Activated CD4-positive, alpha-beta memory T cell treated with anti-CD3 and anti-CD28 coated beads for 36 hours (primary cell): ENCODE measurements around the gene ILDR2. TPM values are rescaled to one million over a fixed set of nuclear protein-coding genes. Genes with fewer than 3 reads are reported as not detected.

Source experiments
- CTCF ChIA-PET: fragments of 350-600 bp; sonication (Branson Sonifier 250); formaldehyde crosslinking; loops from one replicate; lab custom pipeline; 2021; ENCODE audit warnings: antibody characterized with exemption, inconsistent platforms; lab: Charles Lee
- POLR2A ChIA-PET: fragments of 350-600 bp; sonication (Branson Sonifier 250); formaldehyde crosslinking; loops from one replicate; lab custom pipeline; 2021; ENCODE audit warnings: antibody characterized with exemption; lab: Charles Lee
- DNase-seq: peaks from one replicate; pipeline ENCODE4 v3.0.0-alpha.2; 2020
- H3K27ac Mint-ChIP-seq: one replicate; pipeline ENCODE4 v1.8.0; 2021; ENCODE audit warnings: mixed read lengths
- H3K27me3 Mint-ChIP-seq: one replicate; pipeline ENCODE4 v1.8.0; 2021; ENCODE audit warnings: mixed read lengths
- H3K36me3 Mint-ChIP-seq: one replicate; pipeline ENCODE4 v1.8.0; 2021; ENCODE audit warnings: mixed read lengths
- H3K4me1 Mint-ChIP-seq: one replicate; pipeline ENCODE4 v1.8.0; 2021; ENCODE audit warnings: low read depth, mixed read lengths
- H3K4me3 Mint-ChIP-seq: one replicate; pipeline ENCODE4 v1.8.0; 2021; ENCODE audit warnings: mild to moderate bottlenecking, mixed read lengths
- H3K9me3 Mint-ChIP-seq: one replicate; pipeline ENCODE4 v1.8.0; 2021; ENCODE audit warnings: mixed read lengths
- intact Hi-C: fragments of 100-400 bp; cut with micrococcal nuclease; formaldehyde crosslinking; loops from one replicate; pipeline ENCODE4 v1.15.1; 2023
- total RNA-seq, 2 experiments: library from RNA; stranded (reverse); gene quantifications; one replicate each; pipeline ENCODE4 v1.2.3, GENCODE V29; 2021

Gene ILDR2
- total RNA-seq, 2 experiments from 2014 or later, result 12.5 to 13.0 TPM

GRCh38 chr1:166999075-166999474, 23.7 kb upstream of the ILDR2 start:
- Mint-ChIP-seq H3K9me3 (peaks cover 4% of the 10 kb centered on the region), H3K4me1 (peaks cover 9% of the 10 kb centered on the region), H3K4me3 (no peak overlapping the region), H3K27me3 (peaks cover 10% of the 10 kb centered on the region), H3K27ac (peak overlapping the region; percentile 30), H3K36me3 (no peaks in the 10 kb centered on the region)
- CTCF ChIA-PET, result interaction anchor here (1.3 kb wide), 1 partner anchor 60 kb away, joined by 3 read pairs; no protein-coding TSS in a partner anchor
- no peak for DNase-seq
- POLR2A ChIA-PET, result interaction anchor here (1.0 kb wide), 1 partner anchor 47 kb away, joined by 3 read pairs; no protein-coding TSS in a partner anchor
- intact Hi-C loops, result loop anchor here (1.0 kb wide), 1 partner anchor 47 kb away; no protein-coding TSS in a partner anchor

- Mint-ChIP-seq H3K4me1 (no peaks in the 10 kb centered on the region), H3K4me3 (no peak within 1 kb of the TSS), H3K9me3 (no peaks in the 10 kb centered on the region), H3K36me3 (no peaks in the 10 kb centered on the region), H3K27ac (no peak within 1 kb of the TSS), H3K27me3 (peaks cover 17% of the 10 kb centered on the region)
- intact Hi-C loops, result no loop called here
- ChIA-PET POLR2A (no interaction called here), CTCF (no interaction called here)
- no peak for DNase-seq
These were observed 13.7 kb upstream of the ILDR2 start, which contains the start of gene MAEL for GRCh38 chr1:166988974-166989515. TSS of gene MAEL (plus strand) at chr1:166989280. CDS start at chr1:166989353, 73 bp downstream.

- DNase-seq, result no peak
- ChIA-PET POLR2A (no interaction called here), CTCF (interaction anchor here (1.0 to 1.4 kb wide), 2 partner anchors 13 to 71 kb away, joined by 3 to 6 read pairs; no protein-coding TSS in a partner anchor)
- H3K36me3 Mint-ChIP-seq, result no peaks in the 10 kb centered on the region
- no peak overlapping the region for H3K4me3 Mint-ChIP-seq
- no peak overlapping the region for H3K27ac Mint-ChIP-seq
- H3K9me3 Mint-ChIP-seq, result no peaks in the 10 kb centered on the region
- intact Hi-C loops, result no loop called here
- peaks cover 14% of the 10 kb centered on the region for H3K27me3 Mint-ChIP-seq
- peaks cover 1% of the 10 kb centered on the region for H3K4me1 Mint-ChIP-seq
These were observed 6.2 kb upstream of the ILDR2 start for GRCh38 chr1:166981589-166981988.

- Mint-ChIP-seq H3K36me3 (no peaks in the 10 kb centered on the region), H3K27ac (no peak overlapping the region), H3K27me3 (peaks cover 8% of the 10 kb centered on the region), H3K4me1 (peaks cover 9% of the 10 kb centered on the region), H3K9me3 (no peaks in the 10 kb centered on the region), H3K4me3 (no peak overlapping the region)
- intact Hi-C loops, result no loop called here
- CTCF ChIA-PET, result interaction anchor here (1.0 to 1.7 kb wide), 5 partner anchors 14 to 86 kb away, joined by 3 to 6 read pairs (median 5); no protein-coding TSS in a partner anchor
- DNase-seq, result no peak
- POLR2A ChIA-PET, result interaction anchor here (1.2 kb wide), 1 partner anchor 42 kb away, joined by 3 read pairs; no protein-coding TSS in a partner anchor
These were observed 5.5 kb upstream of the ILDR2 start for GRCh38 chr1:166980818-166981217.

- no peak overlapping the region for H3K4me3 Mint-ChIP-seq
- H3K27ac Mint-ChIP-seq, result no peak overlapping the region
- H3K27me3 Mint-ChIP-seq, result peaks cover 8% of the 10 kb centered on the region
- ChIA-PET CTCF (interaction anchor here (1.0 to 1.7 kb wide), 4 partner anchors 70 to 87 kb away, joined by 3 to 6 read pairs (median 6); no protein-coding TSS in a partner anchor), POLR2A (interaction anchor here (1.2 kb wide), 1 partner anchor 42 kb away, joined by 3 read pairs; no protein-coding TSS in a partner anchor)
- intact Hi-C loops, result no loop called here
- no peak for DNase-seq
- no peaks in the 10 kb centered on the region for H3K9me3 Mint-ChIP-seq
- no peaks in the 10 kb centered on the region for H3K36me3 Mint-ChIP-seq
- H3K4me1 Mint-ChIP-seq, result peaks cover 9% of the 10 kb centered on the region
These were observed 5.0 kb upstream of the ILDR2 start for GRCh38 chr1:166980383-166980782.

GRCh38 chr1:166978821-166979220, 3.5 kb upstream of the ILDR2 start:
- Mint-ChIP-seq H3K27me3 (peaks cover 3% of the 10 kb centered on the region), H3K4me1 (peaks cover 19% of the 10 kb centered on the region), H3K36me3 (no peaks in the 10 kb centered on the region), H3K9me3 (no peaks in the 10 kb centered on the region), H3K27ac (no peak overlapping the region), H3K4me3 (no peak overlapping the region)
- intact Hi-C loops, result no loop called here
- CTCF ChIA-PET, result interaction anchor here (0.9 to 1.0 kb wide), 2 partner anchors 68 to 79 kb away, joined by 4 read pairs; no protein-coding TSS in a partner anchor
- POLR2A ChIA-PET, result no interaction called here
- no peak for DNase-seq

- Mint-ChIP-seq H3K4me3 (no peak overlapping the region), H3K27ac (no peak overlapping the region), H3K9me3 (no peaks in the 10 kb centered on the region), H3K36me3 (no peaks in the 10 kb centered on the region), H3K4me1 (peaks cover 27% of the 10 kb centered on the region), H3K27me3 (peaks cover 5% of the 10 kb centered on the region)
- ChIA-PET CTCF (interaction anchor here (0.7 to 1.6 kb wide), 4 partner anchors 9 to 143 kb away, joined by 3 to 10 read pairs (median 4); no protein-coding TSS in a partner anchor), POLR2A (no interaction called here)
- DNase-seq, result no peak
- intact Hi-C loops, result no loop called here
These were observed 2.6 kb upstream of the ILDR2 start for GRCh38 chr1:166977951-166978350.

- Mint-ChIP-seq H3K36me3 (no peaks in the 10 kb centered on the region), H3K9me3 (no peaks in the 10 kb centered on the region), H3K4me3 (peak overlapping the region; percentile 88), H3K27me3 (peaks cover 19% of the 10 kb centered on the region), H3K27ac (peak overlapping the region; percentile 88), H3K4me1 (peaks cover 52% of the 10 kb centered on the region)
- DNase-seq, result peak; percentile 75
- POLR2A ChIA-PET, result interaction anchor here (0.9 to 1.5 kb wide), 3 partner anchors 22 to 248 kb away, joined by 3 to 5 read pairs (median 3); no protein-coding TSS in a partner anchor
- CTCF ChIA-PET, result interaction anchor here (0.6 to 6.0 kb wide), 3 partner anchors 16 to 85 kb away, joined by 3 to 28 read pairs (median 25); no protein-coding TSS in a partner anchor
- intact Hi-C loops, result loop anchor here (1.0 to 5.0 kb wide), 5 partner anchors 84 to 472 kb away; partner anchors contain the start of genes POGK, POU2F1 and TADA1
These were observed 544 bp downstream of the ILDR2 start for GRCh38 chr1:166974647-166975345.

- H3K27ac Mint-ChIP-seq, result no peak overlapping the region
- no peaks in the 10 kb centered on the region for H3K9me3 Mint-ChIP-seq
- ChIA-PET POLR2A (interaction anchor here (0.7 kb wide), 1 partner anchor 58 kb away, joined by 3 read pairs; no protein-coding TSS in a partner anchor), CTCF (interaction anchor here (1.4 to 6.0 kb wide), 3 partner anchors 20 to 87 kb away, joined by 3 to 28 read pairs (median 25); no protein-coding TSS in a partner anchor)
- H3K27me3 Mint-ChIP-seq, result peaks cover 24% of the 10 kb centered on the region
- H3K4me1 Mint-ChIP-seq, result peaks cover 59% of the 10 kb centered on the region
- no peaks in the 10 kb centered on the region for H3K36me3 Mint-ChIP-seq
- no peak overlapping the region for H3K4me3 Mint-ChIP-seq
- no peak for DNase-seq
- intact Hi-C loops, result loop anchor here (1.0 to 5.0 kb wide), 3 partner anchors 63 to 249 kb away; partner anchors contain the start of genes POGK and POU2F1
These were observed 2.5 kb downstream of the ILDR2 start for GRCh38 chr1:166972826-166973225.

GRCh38 chr1:166972193-166972592, 3.1 kb downstream of the ILDR2 start:
- intact Hi-C loops, result loop anchor here (5.0 kb wide), 2 partner anchors 135 to 250 kb away; partner anchors contain the start of genes POGK and POU2F1
- Mint-ChIP-seq H3K4me3 (no peak overlapping the region), H3K27ac (no peak overlapping the region), H3K4me1 (peaks cover 59% of the 10 kb centered on the region), H3K36me3 (no peaks in the 10 kb centered on the region), H3K9me3 (no peaks in the 10 kb centered on the region), H3K27me3 (peaks cover 27% of the 10 kb centered on the region)
- POLR2A ChIA-PET, result interaction anchor here (0.6 to 0.7 kb wide), 2 partner anchors 57 to 261 kb away, joined by 3 read pairs; no protein-coding TSS in a partner anchor
- CTCF ChIA-PET, result interaction anchor here (1.4 to 6.0 kb wide), 3 partner anchors 20 to 87 kb away, joined by 3 to 28 read pairs (median 25); no protein-coding TSS in a partner anchor
- DNase-seq, result no peak

- CTCF ChIA-PET, result interaction anchor here (0.8 to 6.0 kb wide), 3 partner anchors 30 to 88 kb away, joined by 4 to 28 read pairs (median 25); no protein-coding TSS in a partner anchor
- H3K36me3 Mint-ChIP-seq, result no peaks in the 10 kb centered on the region
- H3K9me3 Mint-ChIP-seq, result no peaks in the 10 kb centered on the region
- POLR2A ChIA-PET, result interaction anchor here (1.0 kb wide), 1 partner anchor 485 kb away, joined by 3 read pairs; no protein-coding TSS in a partner anchor
- H3K27me3 Mint-ChIP-seq, result peaks cover 28% of the 10 kb centered on the region
- no peak overlapping the region for H3K4me3 Mint-ChIP-seq
- intact Hi-C loops, result loop anchor here (1.0 to 5.0 kb wide), 4 partner anchors 19 to 251 kb away; partner anchors contain the start of genes POGK and POU2F1
- DNase-seq, result peak; percentile 55
- H3K4me1 Mint-ChIP-seq, result peaks cover 54% of the 10 kb centered on the region
- peak overlapping the region; percentile 36 for H3K27ac Mint-ChIP-seq
These were observed 4.1 kb downstream of the ILDR2 start for GRCh38 chr1:166971252-166971651.
